OCI-LY7 (cell line): Measurements from ENCODE around the gene INO80D. TPM values are rescaled to one million over a fixed set of nuclear protein-coding genes. Genes with fewer than 3 reads are reported as not detected.

Source experiments
- BruUV-seq: library from RNA; stranded (reverse); fragments of 400-500 nt; replicated peaks from 2 replicates; lab custom pipeline; 2021; lab: Mats Ljungman, UMichigan
- CTCF ChIA-PET: fragments of 300-600 bp; sonication (Branson Sonifier 250); formaldehyde crosslinking; loops from one replicate; lab custom pipeline; 2022; ENCODE audit warnings: antibody characterized with exemption; ENCODE audit not compliant: unreplicated experiment; lab: Charles Lee
- POLR2A ChIA-PET: fragments of 300-600 bp; sonication (Branson Sonifier 250); formaldehyde crosslinking; loops from one replicate; lab custom pipeline; 2022; ENCODE audit warnings: antibody characterized with exemption; lab: Charles Lee
- DNase-seq: peaks from one replicate; pipeline ENCODE4 v3.0.0-alpha.2; 2015; ENCODE audit warnings: low spot score
- H2AFZ ChIP-seq: fragments of 200-600 bp; sonication (generic), shearing (Covaris generic); 2 replicates; pipeline ENCODE4 v1.6.1; 2014; ENCODE audit warnings: mild to moderate bottlenecking, antibody characterized with exemption, low read length, moderate library complexity
- H3K27ac ChIP-seq: fragments of 200-600 bp; sonication (generic); 2 replicates; pipeline ENCODE4 v1.5.1; 2014; ENCODE audit warnings: mixed run types, low read depth, mild to moderate bottlenecking, moderate library complexity, low read length, inconsistent platforms; ENCODE audit not compliant: poor library complexity, severe bottlenecking
- H3K36me3 ChIP-seq: fragments of 200-600 bp; sonication (generic); 2 replicates; pipeline ENCODE4 v1.6.1; 2014; ENCODE audit warnings: mild to moderate bottlenecking, antibody characterized with exemption, low read length, moderate library complexity, mixed read lengths; ENCODE audit not compliant: insufficient read depth
- H3K4me1 ChIP-seq: fragments of 200-600 bp; sonication (generic); 2 replicates; pipeline ENCODE4 v1.5.1; 2014; ENCODE audit warnings: mild to moderate bottlenecking, low read length; ENCODE audit not compliant: insufficient read depth, poor library complexity, severe bottlenecking
- H3K4me2 ChIP-seq: fragments of 200-600 bp; sonication (generic); 2 replicates; pipeline ENCODE4 v1.6.1; 2014; ENCODE audit warnings: mild to moderate bottlenecking, low read length
- H3K4me3 ChIP-seq: fragments of 200-600 bp; sonication (generic); 2 replicates; pipeline ENCODE4 v1.5.1; 2014; ENCODE audit warnings: mild to moderate bottlenecking, low read depth, low read length; ENCODE audit not compliant: poor library complexity, severe bottlenecking
- H3K79me2 ChIP-seq: fragments of 200-600 bp; sonication (generic); 2 replicates; pipeline ENCODE4 v1.6.1; 2016; ENCODE audit warnings: low read depth, mild to moderate bottlenecking, low read length, moderate library complexity, mixed read lengths; ENCODE audit not compliant: insufficient read depth
- H3K9me2 ChIP-seq: fragments of 200-600 bp; sonication (generic); 2 replicates; pipeline ENCODE4 v1.6.1; 2016; ENCODE audit warnings: mild to moderate bottlenecking, low read length, mixed read lengths; ENCODE audit not compliant: insufficient read depth
- H3K9me3 ChIP-seq: fragments of 200-600 bp; sonication (generic); 2 replicates; pipeline ENCODE4 v1.6.1; 2014; ENCODE audit warnings: mild to moderate bottlenecking, mixed run types, low read length, mixed read lengths
- H4K20me1 ChIP-seq: fragments of 200-600 bp; sonication (generic); 2 replicates; pipeline ENCODE4 v1.6.1; 2014; ENCODE audit warnings: mild to moderate bottlenecking, antibody characterized with exemption, low read length, moderate library complexity, mixed read lengths; ENCODE audit not compliant: insufficient read depth
- CTCF ChIP-seq: fragments of 200-600 bp; sonication (generic); conservative IDR thresholded peaks from 2 replicates; pipeline ENCODE4 v1.5.1; 2014; ENCODE audit warnings: mild to moderate bottlenecking, antibody characterized with exemption, low read length, moderate library complexity, mixed read lengths
- EZH2phosphoT487 ChIP-seq: fragments of 200-600 bp; sonication (generic); IDR thresholded peaks from 2 replicates; pipeline ENCODE4 v1.6.1; 2018; ENCODE audit warnings: low read depth, borderline replicate concordance, mild to moderate bottlenecking, mixed run types, antibody characterized with exemption, low read length, moderate library complexity, mixed read lengths
- intact Hi-C: fragments of 100-400 bp; cut with micrococcal nuclease; formaldehyde crosslinking; loops from one replicate; pipeline ENCODE4 v1.10.0; 2022; ENCODE audit not compliant: unreplicated experiment
- total RNA-seq, 2 experiments: library from RNA; depleted of rRNA in 1 of 2; stranded (reverse); fragments of >200 nt in 1 of 2; shearing (Covaris generic) in 1 of 2; gene quantifications; 2 replicates each; pipeline ENCODE4 v1.2.3, GENCODE V29; 2014 to 2022

INO80D gene
- total RNA-seq, 2 experiments from 2014 or later: 14.2 to 21.6 TPM

- CTCF ChIA-PET: interaction anchor here (0.6 kb wide), 1 partner anchor 33 kb away, joined by 3 read pairs; no protein-coding TSS in a partner anchor
- intact Hi-C loops: no loop called here
- Histone ChIP-seq H3K4me2 (no peak overlapping the region), H3K4me1 (no peaks in the 10 kb centered on the region), H2AFZ (no peak overlapping the region), H3K4me3 (no peak overlapping the region), H4K20me1 (no peaks in the 10 kb centered on the region), H3K27ac (no peak overlapping the region), H3K9me2 (no peaks in the 10 kb centered on the region), H3K36me3 (no peaks in the 10 kb centered on the region), H3K79me2 (no peaks in the 10 kb centered on the region), H3K9me3 (no peaks in the 10 kb centered on the region)
- no peak for DNase-seq
- POLR2A ChIA-PET: interaction anchor here (0.6 to 1.2 kb wide), 2 partner anchors 12 to 24 kb away, joined by 3 read pairs; no protein-coding TSS in a partner anchor
- TF ChIP-seq EZH2phosphoT487 (no peak), CTCF (no peak)
- BruUV-seq: no TSS peak
These were observed 113.9 kb downstream of the INO80D start for GRCh38 chr2:205972113-205972512.

GRCh38 chr2:205970348-205970747 is 115.6 kb downstream of the INO80D start:
- BruUV-seq: no TSS peak
- CTCF ChIA-PET: no interaction called here
- H3K79me2 ChIP-seq: no peaks in the 10 kb centered on the region
- no peak overlapping the region for H3K4me3 ChIP-seq
- no peak for DNase-seq
- no peak overlapping the region for H3K4me2 ChIP-seq
- TF ChIP-seq EZH2phosphoT487 (no peak), CTCF (no peak)
- H3K36me3 ChIP-seq: no peaks in the 10 kb centered on the region
- no peak overlapping the region for H3K27ac ChIP-seq
- intact Hi-C loops: no loop called here
- H3K4me1 ChIP-seq: no peaks in the 10 kb centered on the region
- H2AFZ ChIP-seq: no peak overlapping the region
- no peaks in the 10 kb centered on the region for H4K20me1 ChIP-seq
- H3K9me3 ChIP-seq: no peaks in the 10 kb centered on the region
- no peaks in the 10 kb centered on the region for H3K9me2 ChIP-seq
- POLR2A ChIA-PET: no interaction called here

GRCh38 chr2:205969584-205969983 is 116.4 kb downstream of the INO80D start:
- H3K79me2 ChIP-seq: no peaks in the 10 kb centered on the region
- intact Hi-C loops: no loop called here
- POLR2A ChIA-PET: interaction anchor here (0.6 kb wide), 1 partner anchor 24 kb away, joined by 3 read pairs; no protein-coding TSS in a partner anchor
- no peaks in the 10 kb centered on the region for H3K9me2 ChIP-seq
- TF ChIP-seq CTCF (no peak), EZH2phosphoT487 (no peak)
- no peaks in the 10 kb centered on the region for H3K4me1 ChIP-seq
- H3K4me3 ChIP-seq: no peak overlapping the region
- H4K20me1 ChIP-seq: no peaks in the 10 kb centered on the region
- no peak overlapping the region for H3K27ac ChIP-seq
- CTCF ChIA-PET: no interaction called here
- no peak overlapping the region for H3K4me2 ChIP-seq
- no TSS peak for BruUV-seq
- H3K9me3 ChIP-seq: no peaks in the 10 kb centered on the region
- H3K36me3 ChIP-seq: no peaks in the 10 kb centered on the region
- no peak overlapping the region for H2AFZ ChIP-seq
- DNase-seq: no peak
